ENCODE results near the gene ANXA2R. TPM values are rescaled to one million over a fixed set of nuclear protein-coding genes. Genes with fewer than 3 reads are reported as not detected.

ANXA2R gene
- total and polyA plus RNA-seq, 2 of the 13 experiments (the other 11 are each of a cell fraction or from before 2014, with no cell fraction given) = 0.95 to 1.3 TPM

GRCh38 chr5:43039471-43040286 is 440 bp downstream of the ANXA2R start (continued):
- TF ChIP-seq FOXO4 (CRISPR knock-in tag; conservative IDR thresholded peaks at IDR 0.05) (no peak), JDP2 (CRISPR knock-in tag; IDR thresholded peaks at IDR 0.05; ENCODE audit: borderline replicate concordance) (no peak), SYNCRIP (IDR thresholded peaks at IDR 0.05; ENCODE audit: insufficient read depth, low read depth, low read length) (no peak), DNMT3B (CRISPR knock-in tag; conservative IDR thresholded peaks at IDR 0.05) (no peak), PRDM10 (CRISPR knock-in tag; IDR thresholded peaks at IDR 0.05; ENCODE audit: low read depth) (no peak), ZNF543 (CRISPR knock-in tag; IDR thresholded peaks at IDR 0.05) (no peak), ZNF605 (CRISPR knock-in tag; IDR thresholded peaks at IDR 0.05) (peak; percentile 44), HIVEP1 (CRISPR knock-in tag; IDR thresholded peaks at IDR 0.05) (0 out of 2 replicates have a peak, but pooled peaks have one; percentile 8), ZNF34 (CRISPR knock-in tag; IDR thresholded peaks at IDR 0.05; ENCODE audit: borderline replicate concordance) (no peak), KLF16 (CRISPR knock-in tag; IDR thresholded peaks at IDR 0.05) (no peak), ZNF563 (CRISPR knock-in tag; IDR thresholded peaks at IDR 0.05) (no peak), ZNF567 (CRISPR knock-in tag; IDR thresholded peaks at IDR 0.05; ENCODE audit: borderline replicate concordance) (no peak), ZBTB25 (CRISPR knock-in tag; IDR thresholded peaks at IDR 0.05) (no peak), ZC3H4 (CRISPR knock-in tag; IDR thresholded peaks at IDR 0.05; ENCODE audit: borderline replicate concordance) (no peak)
- TF ChIP-seq, protein P1, sequence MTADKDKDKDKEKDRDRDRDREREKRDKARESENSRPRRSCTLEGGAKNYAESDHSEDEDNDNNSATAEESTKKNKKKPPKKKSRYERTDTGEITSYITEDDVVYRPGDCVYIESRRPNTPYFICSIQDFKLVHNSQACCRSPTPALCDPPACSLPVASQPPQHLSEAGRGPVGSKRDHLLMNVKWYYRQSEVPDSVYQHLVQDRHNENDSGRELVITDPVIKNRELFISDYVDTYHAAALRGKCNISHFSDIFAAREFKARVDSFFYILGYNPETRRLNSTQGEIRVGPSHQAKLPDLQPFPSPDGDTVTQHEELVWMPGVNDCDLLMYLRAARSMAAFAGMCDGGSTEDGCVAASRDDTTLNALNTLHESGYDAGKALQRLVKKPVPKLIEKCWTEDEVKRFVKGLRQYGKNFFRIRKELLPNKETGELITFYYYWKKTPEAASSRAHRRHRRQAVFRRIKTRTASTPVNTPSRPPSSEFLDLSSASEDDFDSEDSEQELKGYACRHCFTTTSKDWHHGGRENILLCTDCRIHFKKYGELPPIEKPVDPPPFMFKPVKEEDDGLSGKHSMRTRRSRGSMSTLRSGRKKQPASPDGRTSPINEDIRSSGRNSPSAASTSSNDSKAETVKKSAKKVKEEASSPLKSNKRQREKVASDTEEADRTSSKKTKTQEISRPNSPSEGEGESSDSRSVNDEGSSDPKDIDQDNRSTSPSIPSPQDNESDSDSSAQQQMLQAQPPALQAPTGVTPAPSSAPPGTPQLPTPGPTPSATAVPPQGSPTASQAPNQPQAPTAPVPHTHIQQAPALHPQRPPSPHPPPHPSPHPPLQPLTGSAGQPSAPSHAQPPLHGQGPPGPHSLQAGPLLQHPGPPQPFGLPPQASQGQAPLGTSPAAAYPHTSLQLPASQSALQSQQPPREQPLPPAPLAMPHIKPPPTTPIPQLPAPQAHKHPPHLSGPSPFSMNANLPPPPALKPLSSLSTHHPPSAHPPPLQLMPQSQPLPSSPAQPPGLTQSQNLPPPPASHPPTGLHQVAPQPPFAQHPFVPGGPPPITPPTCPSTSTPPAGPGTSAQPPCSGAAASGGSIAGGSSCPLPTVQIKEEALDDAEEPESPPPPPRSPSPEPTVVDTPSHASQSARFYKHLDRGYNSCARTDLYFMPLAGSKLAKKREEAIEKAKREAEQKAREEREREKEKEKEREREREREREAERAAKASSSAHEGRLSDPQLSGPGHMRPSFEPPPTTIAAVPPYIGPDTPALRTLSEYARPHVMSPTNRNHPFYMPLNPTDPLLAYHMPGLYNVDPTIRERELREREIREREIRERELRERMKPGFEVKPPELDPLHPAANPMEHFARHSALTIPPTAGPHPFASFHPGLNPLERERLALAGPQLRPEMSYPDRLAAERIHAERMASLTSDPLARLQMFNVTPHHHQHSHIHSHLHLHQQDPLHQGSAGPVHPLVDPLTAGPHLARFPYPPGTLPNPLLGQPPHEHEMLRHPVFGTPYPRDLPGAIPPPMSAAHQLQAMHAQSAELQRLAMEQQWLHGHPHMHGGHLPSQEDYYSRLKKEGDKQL (CRISPR knock-in tag; IDR thresholded peaks at IDR 0.05; ENCODE audit: low read depth) = no peak
- TF ChIP-seq, protein P2, sequence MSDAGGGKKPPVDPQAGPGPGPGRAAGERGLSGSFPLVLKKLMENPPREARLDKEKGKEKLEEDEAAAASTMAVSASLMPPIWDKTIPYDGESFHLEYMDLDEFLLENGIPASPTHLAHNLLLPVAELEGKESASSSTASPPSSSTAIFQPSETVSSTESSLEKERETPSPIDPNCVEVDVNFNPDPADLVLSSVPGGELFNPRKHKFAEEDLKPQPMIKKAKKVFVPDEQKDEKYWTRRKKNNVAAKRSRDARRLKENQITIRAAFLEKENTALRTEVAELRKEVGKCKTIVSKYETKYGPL (CRISPR knock-in tag; IDR thresholded peaks at IDR 0.05) = no peak
